ENCODE results near the gene CEMP1. TPM values are rescaled to one million over a fixed set of nuclear protein-coding genes. Genes with fewer than 3 reads are reported as not detected.

CEMP1 gene
- total RNA-seq, 1 donor from 2014 or later = not detected

DNA sequence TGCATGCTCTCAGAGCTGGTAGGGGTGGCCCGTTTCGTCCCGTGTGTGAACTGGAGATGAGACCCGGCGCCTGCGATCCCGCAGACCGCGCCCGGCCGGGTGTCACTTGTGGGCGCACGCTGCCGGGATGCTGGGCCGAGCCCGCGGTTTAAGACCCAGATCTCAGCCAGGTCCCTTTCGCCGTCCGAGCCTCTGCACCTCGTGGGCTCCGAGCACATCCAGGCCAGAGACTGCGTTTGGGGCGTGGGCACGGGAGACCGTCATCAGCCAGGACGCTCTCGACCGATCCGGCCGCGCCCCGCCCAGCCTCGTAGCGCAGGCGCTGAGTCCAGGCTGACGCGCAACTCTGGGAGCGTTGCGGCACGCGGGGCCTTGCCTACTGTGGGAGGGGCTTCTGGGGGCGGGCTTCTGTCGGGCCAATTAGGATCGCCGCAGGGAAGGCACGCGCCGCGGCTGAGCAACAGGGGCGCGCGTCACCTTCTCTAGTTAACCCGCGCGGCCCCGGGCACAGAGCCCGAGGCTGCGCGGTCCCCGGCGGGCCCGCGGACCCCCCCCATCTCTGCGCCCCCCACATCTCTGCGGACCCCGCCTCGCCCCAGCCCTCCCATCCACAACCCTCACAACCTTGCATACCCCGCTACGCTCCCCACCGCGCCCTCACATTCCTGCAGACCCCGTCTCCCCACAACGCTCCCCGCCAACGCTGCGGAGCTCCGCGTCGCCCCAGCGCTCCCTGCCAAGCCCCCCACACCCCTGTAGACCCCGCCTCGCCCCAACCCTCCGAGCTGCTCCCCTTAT is 687 bp upstream of the CEMP1 start:
- Mint-ChIP-seq H3K36me3 (ENCODE audit: low read depth) (peaks cover 5% of the 10 kb centered on the region), H3K27ac (peak overlapping the region; percentile 98), H3K4me1 (peaks cover 18% of the 10 kb centered on the region), H3K9me3 (no peaks in the 10 kb centered on the region), H3K27me3 (no peaks in the 10 kb centered on the region), H3K4me3 (peak overlapping the region; percentile 96)
- intact Hi-C loops (cut with micrococcal nuclease) = loop anchor here (1.0 to 10.0 kb wide), 5 partner anchors 19 to 307 kb away; partner anchors contain the start of genes ATP6V0C, E4F1 and ECI1
- DNase-seq = peak; percentile 99

DNA sequence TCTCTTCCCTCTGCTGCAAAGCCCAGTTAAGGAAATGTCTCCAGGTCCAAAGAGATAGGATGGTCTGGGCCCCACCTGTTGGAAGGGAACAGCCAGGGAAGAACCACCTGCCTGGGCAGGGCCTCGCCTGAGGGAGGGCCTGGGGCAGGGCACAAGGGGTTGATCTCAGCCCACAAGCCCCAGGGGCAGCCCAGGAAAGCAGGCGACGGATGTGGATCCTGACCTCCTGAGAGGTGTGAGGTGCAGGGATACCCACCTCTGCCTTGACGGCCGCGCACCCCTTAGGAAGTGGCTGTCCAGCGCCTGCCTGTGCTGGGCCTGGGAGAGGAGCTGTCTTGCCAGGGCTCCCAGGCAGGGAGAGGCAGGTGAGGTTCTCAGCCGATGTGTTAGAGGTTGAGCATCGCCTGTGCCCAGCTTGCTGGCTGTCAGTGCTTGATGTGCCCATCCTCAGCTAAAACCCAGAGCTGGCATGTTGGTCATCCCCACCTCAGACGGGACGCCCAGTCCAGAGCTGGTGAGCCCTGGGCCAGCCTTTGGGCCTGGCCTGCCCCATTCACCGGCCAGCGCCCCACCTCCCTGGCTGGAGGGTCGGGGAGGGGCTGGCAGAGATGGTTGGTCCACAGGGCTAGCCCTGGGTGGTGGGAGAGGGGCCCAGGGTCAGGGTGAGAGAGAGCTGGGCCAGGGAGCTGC is 434 bp downstream of the CEMP1 start:
- Mint-ChIP-seq H3K27me3 (no peaks in the 10 kb centered on the region), H3K4me1 (peaks cover 15% of the 10 kb centered on the region), H3K9me3 (no peaks in the 10 kb centered on the region), H3K4me3 (peak overlapping the region; percentile 96), H3K27ac (peak overlapping the region; percentile 98), H3K36me3 (ENCODE audit: low read depth) (peaks cover 7% of the 10 kb centered on the region)
- intact Hi-C loops (cut with micrococcal nuclease) = loop anchor here (5.0 to 10.0 kb wide), 4 partner anchors 64 to 306 kb away; partner anchors contain the start of genes E4F1 and ECI1
- peak; percentile 65 for DNase-seq

DNA sequence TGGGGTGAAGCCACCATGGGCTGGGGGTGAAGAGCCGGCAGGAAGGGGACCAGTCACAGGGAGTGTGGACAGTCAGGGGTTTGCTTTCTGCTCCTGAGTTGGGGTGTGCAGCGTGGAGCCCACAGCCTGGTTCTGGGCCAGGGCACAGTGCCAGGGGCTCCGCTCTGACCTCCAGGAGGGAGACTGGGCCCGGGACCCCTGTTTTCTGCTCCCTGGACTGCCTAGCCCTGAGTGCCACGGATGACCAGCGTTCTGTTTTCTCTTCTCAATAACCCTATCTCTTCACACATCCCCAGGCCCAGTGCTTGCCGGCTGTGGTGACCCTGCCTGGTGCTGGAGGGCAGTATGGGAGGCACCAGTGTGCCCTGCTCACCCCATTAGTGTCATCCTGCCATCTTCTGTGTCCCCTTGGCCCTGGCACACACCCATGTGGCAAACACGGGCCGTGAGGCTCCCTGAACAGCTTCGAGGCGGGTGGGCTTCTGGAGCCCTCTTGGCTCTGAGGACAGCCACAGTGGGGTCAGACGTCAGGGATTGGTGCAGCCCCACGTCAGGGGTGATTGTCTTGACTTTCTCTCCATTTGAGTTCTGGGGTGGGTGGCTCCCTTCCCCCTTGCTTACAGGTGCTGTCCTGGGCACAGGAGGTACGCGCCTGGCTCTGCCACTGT is 1.1 kb downstream of the CEMP1 start:
- Mint-ChIP-seq H3K9me3 (no peaks in the 10 kb centered on the region), H3K36me3 (ENCODE audit: low read depth) (peaks cover 7% of the 10 kb centered on the region), H3K4me1 (peaks cover 15% of the 10 kb centered on the region), H3K27me3 (no peaks in the 10 kb centered on the region), H3K27ac (no peak overlapping the region), H3K4me3 (no peak overlapping the region)
- peak; percentile 58 for DNase-seq
- intact Hi-C loops (cut with micrococcal nuclease) = loop anchor here (5.0 to 10.0 kb wide), 4 partner anchors 65 to 305 kb away; partner anchors contain the start of genes E4F1 and ECI1

DNA sequence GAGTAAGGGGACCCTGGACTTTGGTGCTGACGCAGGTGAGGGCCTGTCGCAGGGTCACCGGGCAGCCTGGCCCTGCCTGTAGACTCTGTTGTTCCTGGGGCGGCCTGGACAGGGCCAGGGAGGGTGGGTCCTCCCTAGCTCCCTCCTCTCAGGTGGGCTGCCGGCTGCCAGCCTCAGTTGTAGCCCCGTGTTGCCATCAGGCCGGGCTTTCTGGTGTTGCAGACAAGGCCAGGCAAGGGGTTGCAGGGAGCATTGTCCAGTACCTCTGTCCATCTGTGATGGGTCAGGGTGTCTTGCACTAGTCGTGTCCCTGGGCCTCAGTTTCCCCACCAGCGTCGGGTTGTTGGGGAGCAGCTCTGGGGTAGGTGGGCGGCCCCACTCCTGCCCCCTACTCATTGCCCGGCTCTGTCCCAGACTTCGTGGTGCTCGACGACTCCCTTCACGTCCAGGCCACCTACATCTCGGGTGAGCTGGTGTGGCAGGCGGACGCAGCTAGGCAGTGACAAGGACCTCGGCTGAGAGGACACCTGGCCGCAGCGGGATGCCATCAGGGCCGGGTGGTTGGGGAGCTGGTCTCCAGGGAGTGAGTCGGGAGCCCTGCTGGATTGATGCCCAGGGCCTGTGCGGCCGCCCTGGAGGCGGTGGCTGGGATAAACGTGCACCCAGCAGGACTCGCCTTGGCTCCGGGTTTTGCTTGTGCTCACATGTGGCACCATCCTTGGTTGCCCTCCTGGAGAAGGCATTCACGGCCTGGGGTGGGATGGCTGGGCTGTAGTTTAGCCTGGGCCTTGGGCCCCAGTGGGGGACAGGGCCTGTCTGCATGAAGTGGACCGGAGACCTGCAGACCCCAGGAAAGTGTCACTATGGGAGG is 1.9 kb downstream of the CEMP1 start:
- DNase-seq = peak; percentile 58
- peaks cover 12% of the 10 kb centered on the region for H3K36me3 Mint-ChIP-seq (ENCODE audit: low read depth)
- H3K27me3 Mint-ChIP-seq = no peaks in the 10 kb centered on the region
- intact Hi-C loops (cut with micrococcal nuclease) = no loop called here
- H3K27ac Mint-ChIP-seq = no peak overlapping the region
- peaks cover 18% of the 10 kb centered on the region for H3K4me1 Mint-ChIP-seq
- H3K9me3 Mint-ChIP-seq = no peaks in the 10 kb centered on the region
- no peak overlapping the region for H3K4me3 Mint-ChIP-seq

DNA sequence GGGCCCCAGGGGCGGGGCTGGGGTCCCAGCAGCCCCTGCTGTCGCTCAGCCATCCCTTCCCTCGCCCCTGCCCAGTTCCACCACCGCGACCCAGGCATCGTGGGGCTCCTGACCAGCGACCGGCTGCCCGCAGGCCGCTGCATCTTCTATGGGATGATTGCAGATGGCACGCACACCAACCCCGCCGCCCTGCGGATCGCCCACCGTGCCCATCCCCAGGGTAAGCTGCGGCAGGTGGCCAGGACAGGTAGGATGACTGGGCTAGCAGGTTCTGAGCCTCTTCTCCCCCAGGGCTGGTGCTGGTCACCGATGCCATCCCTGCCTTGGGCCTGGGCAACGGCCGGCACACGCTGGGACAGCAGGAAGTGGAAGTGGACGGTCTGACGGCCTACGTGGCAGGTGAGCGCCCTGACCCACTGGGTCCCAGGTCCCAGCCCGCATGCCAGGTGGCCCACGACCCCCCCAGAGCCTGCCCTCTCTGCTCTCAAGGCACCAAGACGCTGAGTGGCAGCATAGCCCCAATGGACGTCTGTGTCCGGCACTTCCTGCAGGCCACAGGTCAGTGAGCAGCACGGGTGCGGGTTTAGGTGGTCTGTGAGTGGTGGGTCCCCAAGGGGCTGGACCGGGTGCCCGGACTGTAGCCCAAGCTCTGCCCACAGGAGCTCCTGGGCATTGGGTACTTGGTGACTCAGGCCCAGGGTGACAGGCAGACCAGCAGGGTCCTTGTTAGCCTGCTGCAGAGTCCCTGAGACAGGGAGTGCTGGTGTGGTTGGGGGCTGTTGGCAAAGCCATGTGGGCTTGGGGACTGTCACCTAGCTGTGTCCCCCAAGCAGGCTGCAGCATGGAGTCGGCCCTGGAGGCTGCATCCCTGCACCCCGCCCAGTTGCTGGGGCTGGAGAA is 2.8 kb downstream of the CEMP1 start:
- intact Hi-C loops (cut with micrococcal nuclease) = no loop called here
- peak; percentile 58 for DNase-seq
- no peak overlapping the region for H3K4me3 Mint-ChIP-seq
- H3K27me3 Mint-ChIP-seq = no peaks in the 10 kb centered on the region
- H3K4me1 Mint-ChIP-seq = peaks cover 19% of the 10 kb centered on the region
- no peak overlapping the region for H3K27ac Mint-ChIP-seq
- peaks cover 19% of the 10 kb centered on the region for H3K36me3 Mint-ChIP-seq (ENCODE audit: low read depth)
- H3K9me3 Mint-ChIP-seq = no peaks in the 10 kb centered on the region

DNA sequence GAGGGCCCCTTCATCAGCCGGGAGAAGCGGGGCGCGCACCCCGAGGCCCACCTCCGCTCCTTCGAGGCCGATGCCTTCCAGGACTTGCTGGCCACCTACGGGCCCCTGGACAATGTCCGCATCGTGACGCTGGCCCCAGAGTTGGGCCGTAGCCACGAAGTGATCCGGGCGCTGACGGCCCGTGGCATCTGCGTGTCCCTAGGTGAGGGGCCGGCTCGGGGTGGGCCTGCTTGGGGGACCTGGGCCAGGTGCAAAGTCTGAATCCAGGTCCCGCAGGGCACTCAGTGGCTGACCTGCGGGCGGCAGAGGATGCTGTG is 3.5 kb downstream of the CEMP1 start:
- H3K4me1 Mint-ChIP-seq = peaks cover 17% of the 10 kb centered on the region
- intact Hi-C loops (cut with micrococcal nuclease) = no loop called here
- H3K36me3 Mint-ChIP-seq (ENCODE audit: low read depth) = peaks cover 19% of the 10 kb centered on the region
- DNase-seq = no peak
- no peaks in the 10 kb centered on the region for H3K9me3 Mint-ChIP-seq
- no peaks in the 10 kb centered on the region for H3K27me3 Mint-ChIP-seq
- H3K4me3 Mint-ChIP-seq = no peak overlapping the region
- no peak overlapping the region for H3K27ac Mint-ChIP-seq

DNA sequence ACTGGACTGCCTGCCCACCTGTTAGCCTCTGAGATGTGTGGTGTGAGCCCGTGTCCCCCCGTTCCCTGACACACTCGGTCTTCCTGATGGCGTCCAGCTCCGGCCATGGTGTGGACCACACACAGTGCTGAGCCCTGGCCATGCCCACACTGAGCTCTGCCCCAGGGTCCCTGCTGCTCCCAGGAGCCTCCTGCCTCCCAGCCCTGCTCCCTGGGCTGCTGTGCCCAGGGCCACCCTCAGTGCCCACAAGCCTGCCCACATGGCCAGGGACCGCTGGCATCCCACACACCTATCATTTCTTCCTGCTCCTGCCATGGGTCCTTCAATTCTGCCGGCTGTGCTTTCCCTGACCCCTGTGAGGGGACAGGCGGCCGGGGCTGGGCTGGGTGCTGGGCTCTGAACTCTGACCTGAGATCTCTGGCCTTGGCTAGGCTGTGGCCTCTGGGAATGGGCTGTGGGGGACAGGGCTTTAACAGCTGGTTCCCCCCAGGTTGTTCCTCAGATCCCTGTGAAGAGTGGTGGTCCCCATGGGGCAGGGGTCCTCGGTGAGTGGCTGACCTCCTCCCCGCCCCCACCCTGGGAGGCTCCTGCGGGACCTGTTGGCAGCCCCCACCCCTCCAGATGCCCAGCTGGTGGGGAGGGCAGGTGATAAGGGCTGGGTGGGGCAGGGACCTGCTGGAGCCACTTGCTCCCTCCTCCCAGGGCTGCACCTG is 4.0 kb downstream of the CEMP1 start:
- intact Hi-C loops (cut with micrococcal nuclease) = no loop called here
- no peak for DNase-seq
- Mint-ChIP-seq H3K9me3 (no peaks in the 10 kb centered on the region), H3K4me3 (no peak overlapping the region), H3K4me1 (peaks cover 13% of the 10 kb centered on the region), H3K27me3 (no peaks in the 10 kb centered on the region), H3K27ac (no peak overlapping the region), H3K36me3 (ENCODE audit: low read depth) (peaks cover 19% of the 10 kb centered on the region)

DNA sequence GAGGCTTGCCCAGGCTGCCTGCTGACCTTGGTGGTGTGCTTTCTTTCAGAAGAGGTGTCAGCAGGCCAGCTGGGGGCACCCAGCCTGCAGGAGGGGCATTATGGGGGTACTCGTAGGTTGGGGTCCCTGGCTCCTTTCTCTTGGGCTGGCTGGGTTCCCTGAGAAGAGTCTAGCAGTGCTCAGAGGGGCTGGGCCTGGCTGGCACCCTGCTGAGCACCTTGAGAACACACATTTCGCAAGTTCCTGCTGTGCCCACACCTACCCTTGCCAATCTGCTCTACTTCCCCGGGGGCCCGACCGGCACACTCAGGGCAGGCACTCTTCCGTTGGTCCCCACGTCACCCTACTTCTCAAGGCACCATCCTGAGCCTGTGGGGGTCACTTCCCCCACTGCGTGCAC is 5.1 kb downstream of the CEMP1 start:
- intact Hi-C loops (cut with micrococcal nuclease) = no loop called here

DNA sequence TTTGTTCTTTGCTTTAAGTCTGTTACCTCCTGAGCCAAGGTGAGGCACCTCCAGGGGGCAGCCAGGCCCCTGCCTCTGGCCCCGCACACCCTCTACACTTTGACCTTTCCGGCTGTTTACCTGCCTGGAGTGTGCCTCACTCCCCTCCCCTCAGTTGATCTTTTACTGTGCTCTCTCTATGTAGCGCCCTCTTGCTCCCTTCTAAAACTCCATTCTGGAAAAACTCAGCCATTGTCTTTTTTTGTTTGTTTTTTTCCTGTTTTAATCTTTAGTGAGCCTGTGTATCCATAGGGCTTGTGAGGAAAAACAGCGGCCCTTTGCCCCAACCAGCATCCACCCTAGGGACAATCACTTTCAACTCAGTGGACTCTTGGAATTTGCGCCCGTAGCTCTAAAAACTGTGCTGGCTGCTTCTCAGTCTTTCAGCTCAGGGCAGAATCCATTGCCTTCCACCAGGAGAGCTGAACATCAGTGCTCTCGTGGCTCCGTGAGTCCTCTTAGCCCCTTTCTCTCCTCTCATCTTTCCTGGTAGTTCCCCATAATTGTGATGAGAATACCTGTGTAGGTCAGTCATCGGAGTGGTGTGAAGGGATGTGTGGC is 6.8 kb downstream of the CEMP1 start:
- Mint-ChIP-seq H3K27me3 (no peaks in the 10 kb centered on the region), H3K4me1 (peaks cover 20% of the 10 kb centered on the region), H3K27ac (peak overlapping the region; percentile 15), H3K9me3 (no peaks in the 10 kb centered on the region), H3K4me3 (no peak overlapping the region), H3K36me3 (ENCODE audit: low read depth) (peaks cover 30% of the 10 kb centered on the region)
- intact Hi-C loops (cut with micrococcal nuclease) = no loop called here
- no peak for DNase-seq

More for the DNA sequence above, 5.1 kb downstream of the CEMP1 start:
- H3K4me1 Mint-ChIP-seq = peaks cover 10% of the 10 kb centered on the region
- H3K36me3 Mint-ChIP-seq (ENCODE audit: low read depth) = peaks cover 24% of the 10 kb centered on the region
- no peaks in the 10 kb centered on the region for H3K9me3 Mint-ChIP-seq
- no peak overlapping the region for H3K27ac Mint-ChIP-seq
- no peak for DNase-seq
- no peaks in the 10 kb centered on the region for H3K27me3 Mint-ChIP-seq
- H3K4me3 Mint-ChIP-seq = no peak overlapping the region

DNA sequence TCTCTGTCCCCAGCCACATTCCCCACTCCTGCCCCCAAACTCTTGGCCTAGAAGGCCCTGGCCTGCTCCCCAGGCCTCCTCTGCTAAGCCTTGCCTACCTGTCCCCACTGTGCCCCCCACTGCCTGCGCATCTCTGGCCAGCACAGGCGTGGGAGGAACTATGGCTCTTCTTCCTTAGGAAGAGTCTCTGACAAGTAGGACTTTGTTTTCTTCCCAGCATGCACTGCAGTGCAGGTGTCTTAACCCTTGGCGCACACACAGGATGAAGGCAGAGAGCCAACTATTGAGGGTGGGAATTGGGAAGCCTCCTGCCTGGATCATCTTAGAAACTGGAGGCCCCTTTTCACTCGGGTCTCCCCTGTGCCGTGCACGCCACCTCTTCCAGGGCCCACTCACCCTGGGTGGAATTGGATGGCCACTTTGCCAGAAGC is 7.4 kb downstream of the CEMP1 start:
- intact Hi-C loops (cut with micrococcal nuclease) = no loop called here
- H3K27ac Mint-ChIP-seq = no peak overlapping the region
- peaks cover 23% of the 10 kb centered on the region for H3K4me1 Mint-ChIP-seq
- no peaks in the 10 kb centered on the region for H3K27me3 Mint-ChIP-seq
- no peak overlapping the region for H3K4me3 Mint-ChIP-seq
- peaks cover 30% of the 10 kb centered on the region for H3K36me3 Mint-ChIP-seq (ENCODE audit: low read depth)
- no peak for DNase-seq
- no peaks in the 10 kb centered on the region for H3K9me3 Mint-ChIP-seq

DNA sequence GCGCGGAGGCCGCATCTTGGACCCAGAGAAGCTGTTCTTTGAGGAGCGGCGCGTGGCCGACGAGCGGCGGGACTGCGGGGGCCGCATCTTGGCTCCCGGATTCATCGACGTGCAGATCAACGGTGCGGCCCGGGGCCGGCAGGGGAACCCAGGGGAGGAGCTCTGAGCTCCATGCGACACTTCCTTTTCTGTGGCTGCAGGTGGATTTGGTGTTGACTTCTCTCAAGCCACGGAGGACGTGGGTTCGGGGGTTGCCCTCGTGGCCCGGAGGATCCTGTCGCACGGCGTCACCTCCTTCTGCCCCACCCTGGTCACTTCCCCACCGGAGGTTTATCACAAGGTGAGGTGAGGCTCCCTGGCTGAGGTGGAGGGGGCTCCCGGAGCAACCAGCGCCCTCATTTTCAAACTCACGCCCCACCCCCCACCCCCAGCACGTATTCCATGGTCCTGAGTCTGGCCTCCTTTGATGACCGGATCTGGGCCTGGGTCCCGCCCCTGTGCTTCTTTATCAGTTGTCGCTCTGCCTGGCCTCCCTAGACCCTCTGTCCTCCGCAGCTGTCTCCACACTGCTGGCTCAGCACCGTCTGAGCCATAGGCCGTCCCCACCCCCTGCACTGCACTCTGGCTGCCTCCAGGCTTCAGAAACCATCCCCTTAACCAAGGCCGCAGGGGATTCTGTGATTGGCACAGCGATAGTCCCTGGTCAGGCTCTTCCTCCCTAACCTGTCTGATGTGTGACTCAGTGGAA is 10.2 kb downstream of the CEMP1 start:
- H3K4me1 Mint-ChIP-seq = peaks cover 39% of the 10 kb centered on the region
- peaks cover 35% of the 10 kb centered on the region for H3K36me3 Mint-ChIP-seq (ENCODE audit: low read depth)
- H3K27ac Mint-ChIP-seq = peak overlapping the region; percentile 88
- peak; percentile 89 for DNase-seq
- no peaks in the 10 kb centered on the region for H3K27me3 Mint-ChIP-seq
- H3K9me3 Mint-ChIP-seq = no peaks in the 10 kb centered on the region
- H3K4me3 Mint-ChIP-seq = peak overlapping the region; percentile 86
- intact Hi-C loops (cut with micrococcal nuclease) = no loop called here

Measured in activated CD4-positive, alpha-beta T cell treated with anti-CD3 and anti-CD28 coated beads, Interleukin-2, amount 10 ng/mL, durations not matched to agents 24 days and 14 days (primary cell).